Loucy (cell line): ENCODE results near the gene NPTX1.

Source experiments
- CTCF ChIP-seq: fragments of 200-600 bp; sonication (generic); conservative IDR thresholded peaks from 2 replicates; pipeline ENCODE4 v1.5.1; 2014; ENCODE audit warnings: mild to moderate bottlenecking, antibody characterized with exemption, low read length
- EZH2phosphoT487 ChIP-seq: fragments of 200-600 bp; IDR thresholded peaks from 2 replicates; pipeline ENCODE4 v1.6.1; 2018; ENCODE audit warnings: antibody characterized with exemption, mild to moderate bottlenecking, moderate library complexity, borderline replicate concordance

- peak; percentile 92 for TF ChIP-seq CTCF
- no peak for TF ChIP-seq EZH2phosphoT487
Measured at GRCh38 chr17:80426671-80427326, 49.6 kb downstream of the NPTX1 start.
